H9 (cell line): ENCODE data around the gene SPINT2. TPM values are rescaled to one million over a fixed set of nuclear protein-coding genes. Genes with fewer than 3 reads are reported as not detected.

Experiments
- DNase-seq: peaks from one replicate; pipeline ENCODE4 v3.0.0-alpha.2; 2017
- H2AFZ ChIP-seq: one replicate; pipeline ENCODE4 v1.6.1; 2013; ENCODE audit warnings: mild to moderate bottlenecking, low read length, control low read depth, moderate library complexity
- H2AK5ac ChIP-seq: 2 replicates; pipeline ENCODE4 v1.6.1; 2013; ENCODE audit warnings: low read length, control low read depth, mixed read lengths; ENCODE audit not compliant: insufficient read length
- H2BK120ac ChIP-seq: one replicate; pipeline ENCODE4 v1.6.1; 2013; ENCODE audit warnings: low read depth, mild to moderate bottlenecking, low read length, control low read depth, inconsistent platforms; ENCODE audit not compliant: poor library complexity, severe bottlenecking
- H2BK12ac ChIP-seq: 2 replicates; pipeline ENCODE4 v1.6.1; 2013; ENCODE audit warnings: low read length, control low read depth, mixed read lengths, low read depth; ENCODE audit not compliant: insufficient read length
- H2BK15ac ChIP-seq: 2 replicates; pipeline ENCODE4 v1.6.1; 2013; ENCODE audit warnings: low read depth, low read length, control low read depth
- H2BK20ac ChIP-seq: one replicate; pipeline ENCODE4 v1.6.1; 2013; ENCODE audit warnings: low read depth, mild to moderate bottlenecking, low read length, control low read depth, inconsistent platforms; ENCODE audit not compliant: poor library complexity, severe bottlenecking
- H2BK5ac ChIP-seq: 2 replicates; pipeline ENCODE4 v1.6.1; 2013; ENCODE audit warnings: low read length, control low read depth, mixed read lengths; ENCODE audit not compliant: insufficient read length
- H3K14ac ChIP-seq: 2 replicates; pipeline ENCODE4 v1.6.1; 2013; ENCODE audit warnings: low read length, control low read depth; ENCODE audit not compliant: insufficient read depth
- H3K18ac ChIP-seq: 2 replicates; pipeline ENCODE4 v1.6.1; 2013; ENCODE audit warnings: low read depth, mild to moderate bottlenecking, mixed read lengths, low read length, control low read depth; ENCODE audit not compliant: insufficient read length
- H3K23ac ChIP-seq: 2 replicates; pipeline ENCODE4 v1.6.1; 2013; ENCODE audit warnings: low read length, control low read depth, mixed read lengths, low read depth; ENCODE audit not compliant: insufficient read length
- H3K23me2 ChIP-seq: 2 replicates; pipeline ENCODE4 v1.6.1; 2013; ENCODE audit warnings: low read depth, mild to moderate bottlenecking, mixed read lengths, low read length, control low read depth; ENCODE audit not compliant: insufficient read length, poor library complexity, severe bottlenecking
- H3K27ac ChIP-seq: 2 replicates; pipeline ENCODE4 v1.5.1; 2013; ENCODE audit warnings: low read length, control low read depth, mixed read lengths, low read depth; ENCODE audit not compliant: insufficient read length
- H3K27me3 ChIP-seq: 2 replicates; pipeline ENCODE4 v1.6.1; 2013; ENCODE audit warnings: low read length, control low read depth, inconsistent platforms; ENCODE audit not compliant: insufficient read depth
- H3K4ac ChIP-seq: 2 replicates; pipeline ENCODE4 v1.6.1; 2013; ENCODE audit warnings: low read depth, mild to moderate bottlenecking, control low read depth, inconsistent platforms, low read length, moderate library complexity
- H3K4me1 ChIP-seq: 2 replicates; pipeline ENCODE4 v1.6.1; 2013; ENCODE audit warnings: low read length, control low read depth, inconsistent platforms; ENCODE audit not compliant: insufficient read depth
- H3K4me2 ChIP-seq: 2 replicates; pipeline ENCODE4 v1.6.1; 2013; ENCODE audit warnings: low read length, control low read depth, mixed read lengths; ENCODE audit not compliant: insufficient read length, insufficient read depth
- H3K56ac ChIP-seq: 2 replicates; pipeline ENCODE4 v1.6.1; 2013; ENCODE audit warnings: low read depth, mild to moderate bottlenecking, mixed read lengths, low read length, control low read depth; ENCODE audit not compliant: insufficient read length
- H3K79me1 ChIP-seq: 2 replicates; pipeline ENCODE4 v1.6.1; 2013; ENCODE audit warnings: low read depth, mild to moderate bottlenecking, moderate library complexity, low read length, control low read depth, inconsistent platforms; ENCODE audit not compliant: insufficient read depth, poor library complexity, severe bottlenecking
- H3K79me2 ChIP-seq: 2 replicates; pipeline ENCODE4 v1.6.1; 2013; ENCODE audit warnings: low read length, control low read depth, inconsistent platforms; ENCODE audit not compliant: insufficient read depth
- H3K9ac ChIP-seq: 2 replicates; pipeline ENCODE4 v1.6.1; 2013; ENCODE audit warnings: low read length, control low read depth, mixed read lengths; ENCODE audit not compliant: insufficient read length; ENCODE audit errors: extremely low read depth
- H3K9me3 ChIP-seq: one replicate; pipeline ENCODE4 v1.6.1; 2013; ENCODE audit warnings: low read depth, low read length, inconsistent platforms; ENCODE audit not compliant: control insufficient read depth
- H3T11ph ChIP-seq: one replicate; pipeline ENCODE4 v1.6.1; 2013; ENCODE audit warnings: mild to moderate bottlenecking, low read length, control low read depth, inconsistent platforms
- H4K20me1 ChIP-seq: one replicate; pipeline ENCODE4 v1.6.1; 2013; ENCODE audit not compliant: control insufficient read depth, insufficient read length, insufficient read depth
- H4K5ac ChIP-seq: 2 replicates; pipeline ENCODE4 v1.6.1; 2013; ENCODE audit warnings: low read depth, mild to moderate bottlenecking, mixed read lengths, low read length, control low read depth; ENCODE audit not compliant: insufficient read length
- H4K8ac ChIP-seq: replicated peaks from 2 replicates; pipeline ENCODE4 v1.6.1; 2013; ENCODE audit warnings: low read length, control low read depth, mixed read lengths, low read depth; ENCODE audit not compliant: insufficient read length
- H4K91ac ChIP-seq: 2 replicates; pipeline ENCODE4 v1.6.1; 2013; ENCODE audit warnings: low read depth, mild to moderate bottlenecking, moderate library complexity, mixed read lengths, low read length, control low read depth; ENCODE audit not compliant: insufficient read length
- H3K27ac Mint-ChIP-seq, 3 experiments: 2 replicates in 2 of 3; 3 replicates in 1 of 3; pipeline ENCODE4 v1.8.0; 2020 to 2021; ENCODE audit warnings: mixed read lengths in 3 of 3, mild to moderate bottlenecking in 1 of 3, moderate library complexity in 1 of 3
- H3K27me3 Mint-ChIP-seq: 2 replicates; pipeline ENCODE4 v1.8.0; 2021; ENCODE audit warnings: low read depth, mild to moderate bottlenecking, moderate library complexity, mixed read lengths
- H3K36me3 Mint-ChIP-seq, 3 experiments: 2 replicates in 2 of 3; 3 replicates in 1 of 3; pipeline ENCODE4 v1.8.0; 2020 to 2021; ENCODE audit warnings: low read depth in 3 of 3, mixed read lengths in 3 of 3; ENCODE audit not compliant: insufficient read depth in 1 of 3
- H3K4me1 Mint-ChIP-seq, 2 experiments: 2 replicates each; pipeline ENCODE4 v1.8.0; 2020; ENCODE audit warnings: mixed read lengths in 2 of 2
- H3K4me3 Mint-ChIP-seq, 2 experiments: 2 replicates in 1 of 2; 3 replicates in 1 of 2; pipeline ENCODE4 v1.8.0; 2020 to 2021; ENCODE audit warnings: mild to moderate bottlenecking in 2 of 2, mixed read lengths in 2 of 2, moderate library complexity in 1 of 2
- H3K9me3 Mint-ChIP-seq, 2 experiments: 2 replicates in 1 of 2; 3 replicates in 1 of 2; pipeline ENCODE4 v1.8.0; 2020; ENCODE audit warnings: mild to moderate bottlenecking in 2 of 2, mixed read lengths in 2 of 2, moderate library complexity in 1 of 2
- WGBS: extraction: QIAGEN DNeasy Blood & Tissue Kit; methylation state at CpG from one replicate; pipeline ENCODE4 v1.1.7; 2013; ENCODE audit warnings: missing lambda C conversion rate, low lambda C conversion rate, mixed read lengths; ENCODE audit not compliant: insufficient read length; ENCODE audit errors: extremely low coverage; 5-methylcytosine and 5-hydroxymethylcytosine counted together
- total RNA-seq: library from RNA; stranded (reverse); gene quantifications from 2 replicates; pipeline ENCODE4 v1.2.1, GENCODE V29; 2021
- TF ChIP-seq, protein P1 (sequence below): fragments of 200-600 bp; sonication (generic); conservative IDR thresholded peaks from 3 replicates; pipeline ENCODE4 v1.8.0; 2021; ENCODE audit warnings: antibody characterized with exemption, mild to moderate bottlenecking

The SPINT2 gene
- total RNA-seq, 1 experiment from 2014 or later = 283 TPM

GRCh38 chr19:38248421-38248820 is 16.0 kb upstream of the SPINT2 start:
- Histone ChIP-seq H2AK5ac (no peak overlapping the region), H3K9me3 (no peaks in the 10 kb centered on the region), H3K4ac (no peak overlapping the region), H3K23ac (no peak overlapping the region), H4K5ac (no peak overlapping the region), H4K8ac (no peak overlapping the region), H3K4me2 (no peak overlapping the region), H3K23me2 (peaks cover 7% of the 10 kb centered on the region), H3K79me1 (no peaks in the 10 kb centered on the region), H2BK12ac (no peak overlapping the region), H3K79me2 (no peaks in the 10 kb centered on the region), H2BK5ac (no peak overlapping the region), H3K9ac (no peak overlapping the region), H2BK20ac (no peak overlapping the region), H2BK15ac (no peak overlapping the region), H4K91ac (no peak overlapping the region), H4K20me1 (no peaks in the 10 kb centered on the region), H3K18ac (no peak overlapping the region), H3K14ac (no peak overlapping the region), H3K27me3 (no peaks in the 10 kb centered on the region), H3T11ph (no peak overlapping the region), H3K56ac (no peak overlapping the region), H2AFZ (no peak overlapping the region), H3K27ac (no peak overlapping the region), H3K4me1 (peaks cover 3% of the 10 kb centered on the region; the same call in 1 of the 2 replicates), H2BK120ac (no peak overlapping the region)
- Mint-ChIP-seq H3K4me1 (peaks cover 34 to 54% of the 10 kb centered on the region in 2 experiments), H3K27ac (no peak overlapping the region), H3K4me3 (no peak overlapping the region), H3K9me3 (no peaks in the 10 kb centered on the region; a peak in 1 of 5 replicates), H3K36me3 (no peaks in the 10 kb centered on the region; a peak in 1 of 7 replicates), H3K27me3 (peaks cover 8% of the 10 kb centered on the region)
- no peak for DNase-seq
- TF ChIP-seq, protein P1, sequence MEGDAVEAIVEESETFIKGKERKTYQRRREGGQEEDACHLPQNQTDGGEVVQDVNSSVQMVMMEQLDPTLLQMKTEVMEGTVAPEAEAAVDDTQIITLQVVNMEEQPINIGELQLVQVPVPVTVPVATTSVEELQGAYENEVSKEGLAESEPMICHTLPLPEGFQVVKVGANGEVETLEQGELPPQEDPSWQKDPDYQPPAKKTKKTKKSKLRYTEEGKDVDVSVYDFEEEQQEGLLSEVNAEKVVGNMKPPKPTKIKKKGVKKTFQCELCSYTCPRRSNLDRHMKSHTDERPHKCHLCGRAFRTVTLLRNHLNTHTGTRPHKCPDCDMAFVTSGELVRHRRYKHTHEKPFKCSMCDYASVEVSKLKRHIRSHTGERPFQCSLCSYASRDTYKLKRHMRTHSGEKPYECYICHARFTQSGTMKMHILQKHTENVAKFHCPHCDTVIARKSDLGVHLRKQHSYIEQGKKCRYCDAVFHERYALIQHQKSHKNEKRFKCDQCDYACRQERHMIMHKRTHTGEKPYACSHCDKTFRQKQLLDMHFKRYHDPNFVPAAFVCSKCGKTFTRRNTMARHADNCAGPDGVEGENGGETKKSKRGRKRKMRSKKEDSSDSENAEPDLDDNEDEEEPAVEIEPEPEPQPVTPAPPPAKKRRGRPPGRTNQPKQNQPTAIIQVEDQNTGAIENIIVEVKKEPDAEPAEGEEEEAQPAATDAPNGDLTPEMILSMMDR = no peak
- WGBS = no CpG with 5 or more reads among the region's 7 CpGs
